SKM-1 treated with dmso at 0.1 percent for 144 hours (cell line): ENCODE measurements around the gene COG4.
"Not testable (repeated sequence)": the region's sequence is repeated elsewhere in the genome, so short reads cannot be mapped to it uniquely, and the experiment has no call there.

Experiments
- DNase-seq: peaks from one replicate; lab custom pipeline; 2025; ENCODE audit not compliant: unreplicated experiment; lab: John Stamatoyannopoulos, UW

The COG4 gene

DNA sequence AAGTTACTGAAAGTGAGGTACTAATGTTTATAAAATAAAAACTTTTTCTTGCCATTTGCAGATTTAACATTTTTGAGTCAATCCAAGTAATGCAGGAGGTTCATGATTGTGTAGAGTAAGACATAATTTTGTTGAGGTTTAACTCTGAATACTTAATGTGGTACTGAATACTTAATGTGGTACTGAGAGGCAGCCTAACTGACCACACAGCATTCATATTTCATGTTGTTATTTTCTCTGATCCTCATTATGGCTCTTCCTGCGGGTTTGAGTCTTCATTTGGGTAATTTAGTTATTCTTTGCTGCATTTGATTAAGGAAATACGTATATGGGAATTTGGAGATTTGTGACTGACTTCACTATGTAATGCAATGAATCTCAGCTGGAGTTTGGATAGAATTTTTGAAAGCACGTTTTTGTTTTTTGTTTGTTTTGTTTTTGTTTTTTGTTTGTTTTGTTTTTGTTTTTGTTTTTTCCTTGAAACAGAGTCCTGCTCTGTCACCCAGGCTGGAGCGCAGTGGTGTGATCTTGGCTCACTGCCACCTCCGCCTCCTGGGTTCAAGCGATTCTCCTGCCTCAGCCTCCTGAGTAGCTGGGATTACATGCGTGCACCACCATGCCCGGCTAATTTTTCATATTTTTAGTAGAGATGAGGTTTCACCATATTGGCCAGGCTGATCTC is 4.1 kb upstream of the COG4 start:
- no peak for DNase-seq

DNA sequence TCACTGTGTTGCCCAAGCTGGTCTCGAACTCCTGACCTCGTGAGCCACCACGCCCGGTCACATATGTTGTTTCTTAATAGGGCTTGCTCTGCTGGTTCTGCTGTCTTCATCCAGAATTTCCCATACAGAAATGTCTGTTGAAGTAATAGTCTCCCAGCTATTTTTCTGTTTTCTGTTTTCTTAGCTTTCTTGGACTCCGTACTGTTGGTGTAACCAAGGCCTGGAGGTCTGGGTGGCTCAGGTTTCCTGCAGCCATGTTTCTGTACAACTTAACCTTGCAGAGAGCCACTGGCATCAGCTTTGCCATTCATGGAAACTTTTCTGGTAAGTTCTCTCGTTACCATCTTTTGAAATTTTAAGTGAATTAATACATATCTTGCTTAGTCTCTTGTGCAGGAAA is 3.0 kb upstream of the COG4 start:
- no peak for DNase-seq

DNA sequence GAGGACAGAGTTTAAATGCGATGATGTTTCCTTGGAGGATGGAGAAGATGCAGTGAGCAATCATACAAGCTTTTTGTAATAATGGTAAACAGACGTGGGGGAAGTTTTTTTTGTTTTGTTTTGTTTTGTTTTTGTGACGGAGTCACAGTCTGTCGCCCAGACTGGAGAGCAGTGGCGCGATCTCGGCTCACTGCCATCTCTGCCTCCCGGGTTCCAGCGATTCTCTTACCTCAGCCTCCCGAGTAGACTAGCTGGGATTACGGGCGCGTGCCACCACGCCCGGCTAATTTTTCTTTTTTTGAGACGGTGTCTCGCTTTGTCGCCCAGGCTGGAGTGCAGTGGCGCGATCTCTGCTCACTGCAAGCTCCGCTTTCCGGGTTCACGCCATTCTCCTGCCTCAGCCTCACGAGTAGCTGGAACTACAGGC is 1.1 kb upstream of the COG4 start:
- DNase-seq = not testable (repeated sequence)

DNA sequence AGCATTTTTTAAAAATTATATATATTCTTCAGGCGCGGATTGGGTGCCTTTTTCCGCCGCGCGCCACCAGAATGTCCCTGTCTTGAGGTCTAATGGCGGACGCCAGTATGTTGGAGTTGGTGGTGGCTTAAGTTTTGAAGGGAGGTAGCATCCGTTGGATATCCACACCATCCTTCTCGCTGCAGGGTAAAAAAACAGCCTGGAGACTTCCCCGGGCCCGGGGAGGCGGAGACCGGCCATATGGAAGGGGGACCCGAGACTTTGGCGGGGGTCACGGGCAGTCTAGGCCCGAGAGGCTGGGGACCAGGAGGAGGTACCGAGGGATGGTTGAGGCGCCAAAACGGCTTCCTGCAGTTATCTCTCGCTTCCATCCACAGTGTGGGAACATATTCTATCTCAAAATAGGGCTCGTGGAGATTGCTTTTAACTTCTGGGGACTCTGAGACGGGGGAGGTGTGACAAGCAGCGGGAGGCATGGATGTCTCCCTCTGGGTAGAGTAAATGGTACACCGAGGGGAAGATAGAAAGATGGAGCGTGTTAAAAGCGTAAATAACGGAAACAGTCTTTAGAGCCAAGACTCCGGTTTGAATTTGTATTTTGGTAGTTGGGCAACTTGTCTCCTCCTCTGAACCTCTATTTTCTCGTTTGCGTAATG is 517 bp upstream of the COG4 start, which contains the start of gene SF3B3:
SF3B3 (plus strand) TSS at position 74 of the 656 bp plus-strand sequence. CDS start 2,841 bp downstream, outside the sequence.
- DNase-seq = peak; percentile 82

- DNase-seq = no peak
Measured at GRCh38 chr16:70522216-70523075, 908 bp downstream of the COG4 start.

GRCh38 chr16:70520612-70521297 is 2.6 kb downstream of the COG4 start:
- no peak for DNase-seq

DNA sequence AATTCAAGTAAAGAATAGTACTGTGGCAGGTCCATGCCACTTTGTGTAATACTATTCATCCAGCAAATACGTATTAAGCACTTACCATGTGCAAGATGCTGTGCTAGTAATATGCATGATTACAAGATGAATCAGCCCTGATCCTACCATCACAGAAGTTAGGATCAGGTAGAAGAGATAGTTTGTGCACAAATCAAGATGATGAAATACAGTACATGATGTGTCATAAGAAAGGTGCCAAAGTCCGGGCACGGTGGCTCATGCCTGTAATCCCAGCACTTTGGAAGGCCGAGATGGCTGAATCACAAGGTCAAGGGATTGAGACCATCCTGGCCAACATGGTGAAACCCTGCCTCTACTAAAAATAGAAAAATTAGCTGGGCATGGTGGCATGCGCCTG is 10.9 kb downstream of the COG4 start:
- no peak for DNase-seq

DNA sequence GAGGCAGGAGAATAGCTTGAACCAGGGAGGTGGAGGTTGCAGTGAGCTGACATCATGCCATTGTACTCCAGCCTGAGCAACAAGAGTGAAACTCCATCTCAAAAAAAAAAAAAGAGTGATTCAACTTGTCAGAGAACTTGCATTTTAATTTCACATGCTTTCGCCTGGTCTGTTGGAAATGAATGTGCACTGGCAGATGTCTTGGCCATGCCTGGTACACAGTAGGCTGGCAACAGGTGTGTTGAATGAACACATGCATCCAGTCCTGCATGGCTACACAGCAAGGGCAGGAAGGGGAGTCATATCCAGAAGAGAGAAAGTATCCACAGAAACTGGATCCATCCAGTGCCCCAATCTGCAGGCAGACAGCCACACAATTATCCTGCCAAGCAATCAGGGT is 11.5 kb downstream of the COG4 start:
- DNase-seq = no peak

DNA sequence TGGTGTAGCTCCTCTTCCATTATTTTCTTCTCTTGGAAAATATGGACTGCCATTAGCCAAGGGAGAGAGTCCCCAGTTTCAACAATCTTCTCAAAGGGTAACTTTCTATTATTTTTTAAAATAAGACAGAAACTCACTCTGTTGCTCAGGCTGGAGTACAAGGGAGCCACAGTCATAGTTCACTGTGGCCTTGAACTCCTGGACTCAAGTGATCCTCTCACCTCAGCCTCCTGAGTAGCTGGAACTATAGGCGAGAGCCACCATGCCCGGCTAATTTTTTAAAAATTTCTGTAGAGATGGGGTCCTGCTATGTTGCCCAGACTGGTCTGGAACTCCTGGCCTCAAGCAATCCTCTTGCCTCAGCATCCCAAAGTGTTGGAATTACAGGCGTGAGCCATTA is 13.1 kb downstream of the COG4 start:
- no peak for DNase-seq

GRCh38 chr16:70508752-70509151 is 14.6 kb downstream of the COG4 start:
- no peak for DNase-seq

DNA sequence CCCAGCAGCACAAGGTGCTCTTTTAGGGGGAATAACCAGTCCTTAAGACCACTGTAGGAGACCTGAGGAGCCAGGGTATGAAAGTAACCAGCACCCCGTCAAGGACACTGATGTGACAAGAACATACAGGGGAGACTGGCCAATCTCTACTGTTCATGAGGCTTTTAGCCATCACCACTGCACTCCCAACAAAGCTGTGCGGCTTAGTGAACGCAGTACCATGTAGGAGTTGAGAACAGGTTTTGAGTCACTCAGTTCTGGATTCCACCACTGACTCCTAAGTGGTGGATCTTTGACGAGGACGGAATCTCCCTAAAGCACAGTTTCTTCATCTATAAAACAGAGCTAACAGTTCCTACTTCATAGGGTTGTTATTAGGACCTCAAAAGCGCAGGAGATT is 26.8 kb downstream of the COG4 start:
- no peak for DNase-seq

GRCh38 chr16:70495425-70496182 is 27.8 kb downstream of the COG4 start:
- no peak for DNase-seq

- no peak for DNase-seq
Measured at GRCh38 chr16:70494777-70495176, 28.6 kb downstream of the COG4 start.

DNA sequence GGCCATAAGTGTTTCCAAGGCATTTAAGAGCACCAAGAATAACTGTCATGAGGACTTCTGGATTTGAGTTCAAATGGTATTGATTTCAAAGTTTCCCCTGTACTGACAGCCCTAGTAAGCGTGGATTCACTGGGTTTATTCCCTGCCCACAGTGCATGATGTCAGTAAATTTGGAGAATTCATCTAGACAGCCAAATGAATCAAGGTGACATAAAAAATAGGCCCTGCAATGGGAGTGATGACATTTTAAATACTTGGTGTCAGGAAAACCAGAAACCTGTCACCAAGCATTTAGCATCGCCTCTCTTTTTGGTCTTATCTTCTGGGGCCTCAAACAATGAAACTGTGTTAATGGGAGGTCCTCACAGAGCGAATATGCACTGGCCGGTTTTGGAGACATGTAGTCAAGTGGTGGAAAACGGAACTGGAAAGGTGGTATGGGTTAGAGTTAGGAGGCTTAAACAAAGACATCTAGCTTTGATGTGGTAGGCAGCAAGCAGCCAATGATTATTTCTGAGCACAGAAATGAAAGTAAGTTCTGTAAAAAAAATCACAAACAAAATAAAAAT is 29.1 kb downstream of the COG4 start:
- no peak for DNase-seq

DNA sequence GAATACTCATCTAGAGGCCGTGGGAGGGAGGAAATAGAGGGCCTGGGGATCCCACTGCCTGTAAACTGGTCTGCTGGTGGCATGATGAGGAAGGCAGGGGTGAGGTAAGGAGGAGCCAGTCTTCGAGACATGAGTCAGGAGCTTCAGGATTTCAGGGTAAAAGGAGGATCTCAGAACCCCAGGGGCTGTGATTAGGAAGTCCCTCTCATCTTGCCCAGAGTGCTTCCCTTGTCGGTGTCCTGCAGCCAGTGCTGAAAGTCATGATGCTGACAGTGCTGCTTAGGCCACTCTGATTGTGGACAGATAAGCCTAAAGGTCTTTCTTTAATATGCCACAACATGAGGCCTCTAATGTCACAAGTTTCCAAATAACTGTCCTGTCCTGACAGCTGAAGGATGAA is 29.6 kb downstream of the COG4 start:
- no peak for DNase-seq

- no peak for DNase-seq
Measured at GRCh38 chr16:70490261-70490660, 33.1 kb downstream of the COG4 start.

DNA sequence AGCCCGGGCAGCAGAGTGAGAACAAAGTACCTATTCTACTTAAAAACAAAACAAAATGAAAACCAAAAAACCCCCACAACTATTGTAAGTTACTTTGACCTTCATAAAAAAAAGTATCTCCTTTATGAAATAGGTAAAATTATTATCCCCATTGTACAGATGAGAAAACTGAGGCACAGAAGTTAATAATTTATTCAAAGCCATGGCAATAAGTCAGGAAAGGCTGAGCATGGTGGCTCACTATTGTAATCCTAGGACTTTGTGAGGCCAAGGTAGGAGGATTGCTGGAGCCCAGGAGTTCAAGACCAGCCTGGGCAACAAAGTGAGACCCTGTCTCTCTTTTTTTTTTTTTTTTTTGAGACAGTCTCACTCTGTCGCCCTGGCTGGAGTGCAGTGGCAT is 38.5 kb downstream of the COG4 start:
- DNase-seq = no peak

DNA sequence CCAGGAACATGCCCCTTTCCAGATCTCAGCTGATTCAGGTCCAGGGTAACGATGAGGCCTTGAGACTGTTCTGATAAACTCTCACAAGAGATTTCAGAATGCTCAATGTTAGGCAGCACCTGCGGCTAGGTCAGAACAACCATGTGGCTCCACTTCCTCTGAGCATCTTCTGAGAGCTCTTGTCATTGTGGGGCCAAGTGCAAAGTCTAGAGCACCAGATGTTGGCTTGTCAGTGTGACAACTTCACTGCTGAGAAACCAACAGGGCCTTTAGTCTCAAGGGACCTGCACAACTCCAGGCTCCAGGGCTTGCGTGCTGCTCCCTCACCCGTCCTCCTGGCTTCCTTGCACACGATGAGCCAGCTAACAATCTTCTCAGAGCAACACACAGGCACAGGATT is 39.9 kb downstream of the COG4 start:
- no peak for DNase-seq

DNA sequence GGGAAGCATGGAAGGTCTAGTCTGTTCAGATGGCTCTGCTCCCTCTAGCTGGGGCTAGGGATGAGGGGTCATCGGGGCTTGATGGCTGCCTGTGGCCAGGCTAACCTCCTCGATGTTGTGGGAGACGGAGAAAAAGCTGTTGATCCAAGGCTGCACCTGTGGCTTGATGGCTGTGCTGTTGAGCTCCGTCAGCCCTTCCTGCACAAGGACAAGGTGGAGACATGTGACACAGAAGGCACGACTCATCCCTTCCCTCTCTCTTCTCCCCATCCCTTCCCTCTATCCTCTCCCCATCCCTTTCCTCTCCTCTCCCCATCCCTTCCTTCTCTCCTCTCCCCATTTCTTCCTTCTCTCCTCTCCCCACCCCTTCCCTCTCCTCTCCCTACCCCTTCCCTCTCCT is 40.7 kb downstream of the COG4 start:
- DNase-seq = no peak

GRCh38 chr16:70481929-70482536 is 41.3 kb downstream of the COG4 start:
- DNase-seq = no peak
